ENCODE measurements around the gene DEPDC1B.
"Not testable (repeated sequence)": the region's sequence is repeated elsewhere in the genome, so short reads cannot be mapped to it uniquely, and the experiment has no call there.

Gene DEPDC1B

GRCh38 chr5:60578315-60578714 lies 121.7 kb downstream of the DEPDC1B start:
- no peak for DNase-seq

GRCh38 chr5:60577116-60577515 lies 122.8 kb downstream of the DEPDC1B start:
- DNase-seq, result no peak

GRCh38 chr5:60576425-60576824 lies 123.5 kb downstream of the DEPDC1B start:
- DNase-seq, result no peak

- DNase-seq, result no peak
Measured at GRCh38 chr5:60568646-60569045, 131.3 kb downstream of the DEPDC1B start.

GRCh38 chr5:60563696-60564324 lies 136.2 kb downstream of the DEPDC1B start:
- no peak for DNase-seq

- not testable (repeated sequence) for DNase-seq
Measured at GRCh38 chr5:60553291-60553690, 146.7 kb downstream of the DEPDC1B start.

GRCh38 chr5:60551829-60552228 lies 148.1 kb downstream of the DEPDC1B start:
- DNase-seq, result no peak

GRCh38 chr5:60551250-60551649 lies 148.7 kb downstream of the DEPDC1B start:
- no peak for DNase-seq

- no peak for DNase-seq
Measured at GRCh38 chr5:60550311-60550710, 149.7 kb downstream of the DEPDC1B start.

GRCh38 chr5:60549841-60550240 lies 150.1 kb downstream of the DEPDC1B start:
- DNase-seq, result no peak

Data from NCI-H1436 (cell line).